Trophoblast cell (in vitro differentiated cells and primary cell): ENCODE data around the gene TMCC1.

ENCODE experiments used
- DNase-seq, 2 donors: peaks; one replicate each; pipeline ENCODE4 v3.0.0-alpha.2; 2016
- H2AFZ ChIP-seq: 2 replicates; pipeline ENCODE4 v1.6.1; 2013; ENCODE audit warnings: low read length, moderate library complexity, mild to moderate bottlenecking; ENCODE audit not compliant: insufficient read depth, poor library complexity
- H2AK5ac ChIP-seq: 2 replicates; pipeline ENCODE4 v1.6.1; 2013; ENCODE audit warnings: mild to moderate bottlenecking, low read length
- H2BK120ac ChIP-seq: 2 replicates; pipeline ENCODE4 v1.6.1; 2013; ENCODE audit warnings: low read length, mild to moderate bottlenecking, moderate library complexity; ENCODE audit not compliant: insufficient read depth, poor library complexity
- H2BK12ac ChIP-seq: 2 replicates; pipeline ENCODE4 v1.6.1; 2013; ENCODE audit warnings: mild to moderate bottlenecking, low read length, moderate library complexity
- H2BK5ac ChIP-seq: 2 replicates; pipeline ENCODE4 v1.6.1; 2013; ENCODE audit warnings: low read length, low read depth, moderate library complexity, mild to moderate bottlenecking; ENCODE audit not compliant: poor library complexity
- H3K14ac ChIP-seq: 2 replicates; pipeline ENCODE4 v1.6.1; 2013; ENCODE audit warnings: mild to moderate bottlenecking, low read length
- H3K18ac ChIP-seq: 2 replicates; pipeline ENCODE4 v1.6.1; 2013; ENCODE audit warnings: mild to moderate bottlenecking, low read length
- H3K23ac ChIP-seq: 2 replicates; pipeline ENCODE4 v1.6.1; 2013; ENCODE audit warnings: low read length
- H3K27ac ChIP-seq: 2 replicates; pipeline ENCODE4 v1.5.1; 2013; ENCODE audit warnings: low read depth, mild to moderate bottlenecking, inconsistent platforms, low read length, moderate library complexity
- H3K27me3 ChIP-seq: 2 replicates; pipeline ENCODE4 v1.6.1; 2013; ENCODE audit warnings: inconsistent platforms, mild to moderate bottlenecking, low read length, moderate library complexity; ENCODE audit not compliant: insufficient read depth
- H3K36me3 ChIP-seq, 2 experiments: 1 replicate in 1 of 2; 2 replicates in 1 of 2; pipeline ENCODE4 v1.6.1; 2013; ENCODE audit warnings: low read length in 2 of 2, mild to moderate bottlenecking in 2 of 2, moderate library complexity in 1 of 2; ENCODE audit not compliant: insufficient read depth in 2 of 2, control insufficient read depth in 1 of 2
- H3K4ac ChIP-seq: 2 replicates; pipeline ENCODE4 v1.6.1; 2013; ENCODE audit warnings: low read depth, mild to moderate bottlenecking, low read length, moderate library complexity
- H3K4me1 ChIP-seq, 2 experiments: 1 replicate in 1 of 2; 2 replicates in 1 of 2; pipeline ENCODE4 v1.6.1; 2013; ENCODE audit warnings: low read length in 2 of 2, mild to moderate bottlenecking in 2 of 2, moderate library complexity in 1 of 2; ENCODE audit not compliant: insufficient read depth in 2 of 2, control insufficient read depth in 1 of 2
- H3K4me2 ChIP-seq: 2 replicates; pipeline ENCODE4 v1.6.1; 2013; ENCODE audit warnings: inconsistent platforms, mild to moderate bottlenecking, low read length, moderate library complexity
- H3K4me3 ChIP-seq: 2 replicates; pipeline ENCODE4 v1.5.1; 2013; ENCODE audit warnings: mild to moderate bottlenecking, low read depth, low read length, inconsistent platforms
- H3K79me1 ChIP-seq: one replicate; pipeline ENCODE4 v1.6.1; 2013; ENCODE audit warnings: low read length
- H3K79me2 ChIP-seq: 2 replicates; pipeline ENCODE4 v1.6.1; 2013; ENCODE audit warnings: low read length, mild to moderate bottlenecking; ENCODE audit not compliant: control insufficient read depth, insufficient read depth, poor library complexity
- H3K9ac ChIP-seq: 2 replicates; pipeline ENCODE4 v1.6.1; 2013; ENCODE audit warnings: mild to moderate bottlenecking, low read length
- H3K9me3 ChIP-seq: 2 replicates; pipeline ENCODE4 v1.6.1; 2013; ENCODE audit warnings: low read depth, mild to moderate bottlenecking, control low read depth, inconsistent platforms, low read length; ENCODE audit not compliant: insufficient read depth
- H4K12ac ChIP-seq: 2 replicates; pipeline ENCODE4 v1.6.1; 2013; ENCODE audit warnings: low read depth, mild to moderate bottlenecking, low read length, moderate library complexity
- H4K8ac ChIP-seq: 2 replicates; pipeline ENCODE4 v1.6.1; 2013; ENCODE audit warnings: low read depth, mild to moderate bottlenecking, low read length, moderate library complexity
- H4K91ac ChIP-seq: one replicate; pipeline ENCODE4 v1.6.1; 2013; ENCODE audit warnings: low read depth, mild to moderate bottlenecking, low read length, moderate library complexity
- WGBS: extraction: QIAGEN DNeasy Blood & Tissue Kit; methylation state at CpG from one replicate; pipeline ENCODE4 v1.1.7; 2013; ENCODE audit warnings: missing lambda C conversion rate; ENCODE audit not compliant: insufficient read length, insufficient coverage; ENCODE audit errors: extremely low coverage; 5-methylcytosine and 5-hydroxymethylcytosine counted together

The TMCC1 gene

GRCh38 chr3:129702934-129703712, 190.4 kb downstream of the TMCC1 start:
- Histone ChIP-seq H2BK12ac (no peak overlapping the region), H2BK120ac (no peak overlapping the region), H3K9me3 (no peaks in the 10 kb centered on the region), H3K9ac (no peak overlapping the region), H3K79me1 (no peaks in the 10 kb centered on the region), H4K12ac (no peak overlapping the region), H3K4me2 (no peak overlapping the region), H4K91ac (no peak overlapping the region), H2AFZ (no peak overlapping the region), H3K79me2 (no peaks in the 10 kb centered on the region), H3K27me3 (no peaks in the 10 kb centered on the region), H2BK5ac (no peak overlapping the region), H3K18ac (peak overlapping the region; percentile 78), H3K27ac (no peak overlapping the region), H3K36me3 (no peaks in the 10 kb centered on the region), H3K4me1 (peaks cover 0 to 4% of the 10 kb centered on the region in 2 experiments), H2AK5ac (no peak overlapping the region), H3K14ac (no peak overlapping the region), H3K4me3 (no peak overlapping the region), H3K23ac (no peak overlapping the region), H4K8ac (no peak overlapping the region), H3K4ac (no peak overlapping the region)
- no CpG with 5 or more reads among the region's 10 CpGs for WGBS
- DNase-seq, result no peak

- Histone ChIP-seq H3K23ac (no peak overlapping the region), H3K18ac (no peak overlapping the region), H2AFZ (no peak overlapping the region), H3K4me2 (no peak overlapping the region), H3K14ac (no peak overlapping the region), H4K8ac (no peak overlapping the region), H3K4me1 (peaks cover 0 to 4% of the 10 kb centered on the region in 2 experiments), H3K9ac (no peak overlapping the region), H3K4ac (no peak overlapping the region), H2BK120ac (no peak overlapping the region), H4K12ac (no peak overlapping the region), H3K79me1 (no peaks in the 10 kb centered on the region), H3K9me3 (peaks cover 6% of the 10 kb centered on the region), H3K36me3 (peaks cover 6 to 7% of the 10 kb centered on the region in 2 experiments), H3K79me2 (no peaks in the 10 kb centered on the region), H3K27me3 (no peaks in the 10 kb centered on the region), H2BK5ac (no peak overlapping the region), H3K4me3 (no peak overlapping the region), H2BK12ac (no peak overlapping the region), H2AK5ac (no peak overlapping the region), H3K27ac (no peak overlapping the region), H4K91ac (no peak overlapping the region)
- DNase-seq, result no peak
- no CpG with 5 or more reads among the region's 4 CpGs for WGBS
Observed at GRCh38 chr3:129701161-129701560, 192.3 kb downstream of the TMCC1 start.

- Histone ChIP-seq H3K9me3 (peaks cover 6% of the 10 kb centered on the region), H4K12ac (no peak overlapping the region), H3K18ac (peak overlapping the region; percentile 40), H3K36me3 (peaks cover 6 to 7% of the 10 kb centered on the region in 2 experiments), H3K27ac (no peak overlapping the region), H2AK5ac (no peak overlapping the region), H4K91ac (no peak overlapping the region), H2AFZ (no peak overlapping the region), H3K4me2 (no peak overlapping the region), H3K4me1 (peaks cover 0 to 4% of the 10 kb centered on the region in 2 experiments), H3K4me3 (no peak overlapping the region), H2BK12ac (no peak overlapping the region), H4K8ac (no peak overlapping the region), H3K27me3 (no peaks in the 10 kb centered on the region), H3K9ac (no peak overlapping the region), H3K4ac (peak overlapping the region; percentile 27), H3K23ac (no peak overlapping the region), H2BK5ac (no peak overlapping the region), H3K79me1 (no peaks in the 10 kb centered on the region), H3K79me2 (no peaks in the 10 kb centered on the region), H2BK120ac (no peak overlapping the region), H3K14ac (no peak overlapping the region)
- no CpG with 5 or more reads among the region's 1 CpG for WGBS
- no peak for DNase-seq
Observed at GRCh38 chr3:129699612-129700011, 193.9 kb downstream of the TMCC1 start.

- Histone ChIP-seq H3K27ac (no peak overlapping the region), H3K36me3 (peaks cover 6 to 7% of the 10 kb centered on the region in 2 experiments), H3K4ac (no peak overlapping the region), H3K18ac (no peak overlapping the region), H3K23ac (no peak overlapping the region), H2BK120ac (no peak overlapping the region), H2BK12ac (no peak overlapping the region), H3K9ac (no peak overlapping the region), H3K4me1 (peaks cover 0 to 7% of the 10 kb centered on the region in 2 experiments), H4K8ac (no peak overlapping the region), H3K14ac (no peak overlapping the region), H3K4me2 (no peak overlapping the region), H4K12ac (no peak overlapping the region), H3K79me2 (no peaks in the 10 kb centered on the region), H4K91ac (no peak overlapping the region), H3K79me1 (no peaks in the 10 kb centered on the region), H3K9me3 (peaks cover 6% of the 10 kb centered on the region), H2AK5ac (no peak overlapping the region), H3K4me3 (no peak overlapping the region), H2AFZ (no peak overlapping the region), H3K27me3 (no peaks in the 10 kb centered on the region), H2BK5ac (no peak overlapping the region)
- DNase-seq, result no peak
- WGBS, result no CpG with 5 or more reads among the region's 4 CpGs
Observed at GRCh38 chr3:129699199-129699598, 194.3 kb downstream of the TMCC1 start.
